Neural progenitor cell (in vitro differentiated cells): Measurements from ENCODE around the gene PLPP3. TPM values are rescaled to one million over a fixed set of nuclear protein-coding genes. Genes with fewer than 3 reads are reported as not detected.

ENCODE experiments used
- DNase-seq: peaks from one replicate; pipeline ENCODE4 v3.0.0-alpha.2; 2016; ENCODE audit warnings: low spot score
- H2AFZ ChIP-seq: fragments of 200-600 bp; sonication (generic); replicated peaks from 2 replicates; pipeline ENCODE4 v1.6.1; 2016; ENCODE audit warnings: antibody characterized with exemption
- H3F3A ChIP-seq: fragments of 200-600 bp; sonication (generic); 2 replicates; pipeline ENCODE4 v1.6.1; 2016; ENCODE audit warnings: antibody characterized with exemption, low read depth
- H3K27ac ChIP-seq: fragments of 200-600 bp; sonication (generic); 2 replicates; pipeline ENCODE4 v1.5.1; 2016; ENCODE audit warnings: mild to moderate bottlenecking
- H3K27me3 ChIP-seq: fragments of 200-600 bp; sonication (generic); 2 replicates; pipeline ENCODE4 v1.6.1; 2016; ENCODE audit warnings: mild to moderate bottlenecking, moderate library complexity
- H3K36me3 ChIP-seq: fragments of 200-600 bp; sonication (generic); 2 replicates; pipeline ENCODE4 v1.5.1; 2016
- H3K4me1 ChIP-seq: fragments of 200-600 bp; sonication (generic); 2 replicates; pipeline ENCODE4 v1.6.1; 2016; ENCODE audit warnings: mixed run types
- H3K4me2 ChIP-seq: fragments of 200-600 bp; sonication (generic); 2 replicates; pipeline ENCODE4 v1.6.1; 2016
- H3K4me3 ChIP-seq: fragments of 200-600 bp; sonication (generic); 2 replicates; pipeline ENCODE4 v1.5.1; 2016
- H3K79me2 ChIP-seq: fragments of 200-600 bp; sonication (generic); 2 replicates; pipeline ENCODE4 v1.6.1; 2016; ENCODE audit warnings: low read depth
- H3K9ac ChIP-seq: fragments of 200-600 bp; sonication (generic); 2 replicates; pipeline ENCODE4 v1.6.1; 2016
- H3K9me3 ChIP-seq: fragments of 200-600 bp; sonication (generic); 2 replicates; pipeline ENCODE4 v1.5.1; 2016; ENCODE audit warnings: low read depth
- H4K20me1 ChIP-seq: fragments of 200-600 bp; sonication (generic); 2 replicates; pipeline ENCODE4 v1.6.1; 2016; ENCODE audit warnings: low read depth
- H3K27ac Mint-ChIP-seq: 3 replicates; pipeline ENCODE4 v1.8.0; 2021; ENCODE audit warnings: mixed read lengths
- H3K27me3 Mint-ChIP-seq: 2 replicates; pipeline ENCODE4 v1.8.0; 2022; ENCODE audit warnings: low read depth, mild to moderate bottlenecking, inconsistent platforms, moderate library complexity, mixed read lengths; ENCODE audit not compliant: insufficient read depth
- H3K36me3 Mint-ChIP-seq: 3 replicates; pipeline ENCODE4 v1.8.0; 2021; ENCODE audit warnings: mixed read lengths
- H3K4me1 Mint-ChIP-seq: 3 replicates; pipeline ENCODE4 v1.8.0; 2021; ENCODE audit warnings: mixed read lengths
- H3K4me3 Mint-ChIP-seq: 3 replicates; pipeline ENCODE4 v1.8.0; 2021; ENCODE audit warnings: mild to moderate bottlenecking, moderate library complexity, mixed read lengths
- H3K9me3 Mint-ChIP-seq: 3 replicates; pipeline ENCODE4 v1.8.0; 2020; ENCODE audit warnings: mixed read lengths
- CTCF ChIP-seq: fragments of 200-600 bp; sonication (generic); IDR thresholded peaks from 2 replicates; pipeline ENCODE4 v1.5.1; 2017; ENCODE audit warnings: antibody characterized with exemption, mild to moderate bottlenecking
- EZH2 ChIP-seq: fragments of 200-600 bp; sonication (generic); IDR thresholded peaks from 2 replicates; pipeline ENCODE4 v1.6.1; 2017; ENCODE audit warnings: antibody characterized with exemption, mild to moderate bottlenecking, moderate library complexity
- EZH2phosphoT487 ChIP-seq: fragments of 200-600 bp; sonication (generic); IDR thresholded peaks from 2 replicates; pipeline ENCODE4 v1.6.1; 2017; ENCODE audit warnings: antibody characterized with exemption
- total RNA-seq: library from RNA; depleted of rRNA; stranded (reverse); fragments of >200 nt; gene quantifications from 2 replicates; pipeline ENCODE4 v1.2.3, GENCODE V29; 2015; ENCODE audit warnings: low replicate concordance

PLPP3 gene
- total RNA-seq, 1 donor from 2014 or later: 28.5 TPM

- no peak overlapping the region for H3K9ac ChIP-seq
- Mint-ChIP-seq H3K27ac (no peak overlapping the region), H3K4me3 (no peak overlapping the region), H3K36me3 (peaks cover 3% of the 10 kb centered on the region), H3K4me1 (peaks cover 4% of the 10 kb centered on the region), H3K9me3 (no peaks in the 10 kb centered on the region), H3K27me3 (peaks cover 4% of the 10 kb centered on the region)
- H3K27ac ChIP-seq: no peak overlapping the region
- TF ChIP-seq EZH2 (no peak), EZH2phosphoT487 (no peak), CTCF (no peak)
- H3K9me3 ChIP-seq: no peaks in the 10 kb centered on the region
- DNase-seq: no peak
- no peaks in the 10 kb centered on the region for H4K20me1 ChIP-seq
- peaks cover 3% of the 10 kb centered on the region for H3F3A ChIP-seq
- H3K4me3 ChIP-seq: no peak overlapping the region
- no peaks in the 10 kb centered on the region for H3K27me3 ChIP-seq
- no peaks in the 10 kb centered on the region for H3K4me1 ChIP-seq
- no peak overlapping the region for H3K4me2 ChIP-seq
- no peaks in the 10 kb centered on the region for H3K79me2 ChIP-seq
- no peak overlapping the region for H2AFZ ChIP-seq
- no peaks in the 10 kb centered on the region for H3K36me3 ChIP-seq
These were observed 94.7 kb downstream of the PLPP3 start for GRCh38 chr1:56484695-56485094.

- Histone ChIP-seq H2AFZ (no peak overlapping the region), H3K9me3 (no peaks in the 10 kb centered on the region), H3K27me3 (no peaks in the 10 kb centered on the region), H3K36me3 (no peaks in the 10 kb centered on the region), H4K20me1 (no peaks in the 10 kb centered on the region), H3K4me3 (no peak overlapping the region), H3K27ac (no peak overlapping the region), H3K79me2 (no peaks in the 10 kb centered on the region), H3F3A (peaks cover 15% of the 10 kb centered on the region), H3K9ac (no peak overlapping the region), H3K4me1 (peaks cover 6% of the 10 kb centered on the region), H3K4me2 (no peak overlapping the region)
- TF ChIP-seq CTCF (no peak), EZH2 (no peak), EZH2phosphoT487 (no peak)
- H3K4me3 Mint-ChIP-seq: no peak overlapping the region
- H3K4me1 Mint-ChIP-seq: peaks cover 12% of the 10 kb centered on the region
- H3K36me3 Mint-ChIP-seq: no peaks in the 10 kb centered on the region
- H3K9me3 Mint-ChIP-seq: no peaks in the 10 kb centered on the region
- peaks cover 3% of the 10 kb centered on the region for H3K27me3 Mint-ChIP-seq
- no peak overlapping the region for H3K27ac Mint-ChIP-seq
- no peak for DNase-seq
These were observed 96.3 kb downstream of the PLPP3 start for GRCh38 chr1:56483104-56483503.

- H3K27ac ChIP-seq: no peak overlapping the region
- H3K9me3 Mint-ChIP-seq: no peaks in the 10 kb centered on the region
These were observed 96.9 kb downstream of the PLPP3 start for GRCh38 chr1:56482486-56482885.

More at GRCh38 chr1:56482486-56482885, 96.9 kb downstream of the PLPP3 start:
- Mint-ChIP-seq H3K4me1 (peaks cover 14% of the 10 kb centered on the region), H3K27ac (no peak overlapping the region), H3K4me3 (no peak overlapping the region), H3K27me3 (peaks cover 3% of the 10 kb centered on the region), H3K36me3 (no peaks in the 10 kb centered on the region)
- Histone ChIP-seq H4K20me1 (no peaks in the 10 kb centered on the region), H3K79me2 (no peaks in the 10 kb centered on the region), H2AFZ (no peak overlapping the region), H3K9me3 (no peaks in the 10 kb centered on the region), H3K27me3 (no peaks in the 10 kb centered on the region), H3K36me3 (no peaks in the 10 kb centered on the region), H3K4me1 (peaks cover 10% of the 10 kb centered on the region), H3K9ac (no peak overlapping the region), H3K4me3 (no peak overlapping the region), H3K4me2 (no peak overlapping the region), H3F3A (peaks cover 21% of the 10 kb centered on the region)
- TF ChIP-seq EZH2 (no peak), CTCF (no peak), EZH2phosphoT487 (no peak)
- no peak for DNase-seq
